ENCODE data around the gene ACTL7A. TPM values are rescaled to one million over a fixed set of nuclear protein-coding genes. Genes with fewer than 3 reads are reported as not detected.
"Not testable (repeated sequence)": the region's sequence is repeated elsewhere in the genome, so short reads cannot be mapped to it uniquely, and the experiment has no call there.

ACTL7A gene
- polyA plus RNA-seq, 5 donors = not detected

DNA sequence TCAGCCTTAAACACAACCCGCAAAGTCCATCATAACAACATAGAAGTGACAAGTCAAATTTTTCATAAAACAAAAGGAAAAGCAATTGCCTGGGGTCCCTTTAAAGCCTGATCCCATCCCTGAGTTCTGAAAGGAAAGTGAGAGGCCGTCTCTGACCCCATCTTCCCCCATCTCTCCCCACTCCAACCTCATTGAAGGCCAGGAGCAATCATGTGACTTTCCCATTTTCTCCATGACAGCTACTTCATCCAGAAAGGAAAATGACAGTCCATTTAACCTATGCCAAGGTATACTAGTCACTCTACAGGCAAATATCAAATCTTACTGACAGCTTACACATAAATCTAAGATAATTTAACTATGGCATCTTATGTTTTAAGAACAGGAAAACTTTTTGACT is 15.5 kb downstream of the ACTL7A start:
- no peak for DNase-seq

DNA sequence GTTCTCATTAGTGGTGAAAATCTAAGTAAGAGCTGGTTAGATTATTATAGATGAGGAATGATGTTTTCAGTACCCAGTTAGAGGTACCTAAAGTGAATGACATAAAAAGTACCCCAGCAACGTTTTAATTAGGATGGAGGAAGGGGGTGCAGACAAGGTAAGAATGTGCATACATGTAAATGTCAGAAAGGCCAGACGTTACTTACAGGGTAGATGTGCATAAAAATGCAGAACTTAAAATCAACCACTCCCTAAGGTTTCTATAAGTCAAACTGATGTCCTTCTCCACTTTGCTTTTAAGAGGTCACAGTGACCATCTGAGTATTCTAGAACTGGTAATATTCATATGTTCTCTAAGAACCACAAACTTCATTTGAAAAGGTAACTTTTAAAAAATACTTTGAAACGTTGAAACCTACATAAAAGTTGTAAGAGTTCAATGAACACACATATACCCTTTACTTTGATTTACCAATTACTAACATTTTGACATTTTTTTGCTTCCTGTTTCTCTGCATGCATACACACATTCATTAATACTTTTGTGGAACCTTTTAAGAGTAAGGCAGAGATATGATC is 18.8 kb downstream of the ACTL7A start:
- no peak for DNase-seq

DNA sequence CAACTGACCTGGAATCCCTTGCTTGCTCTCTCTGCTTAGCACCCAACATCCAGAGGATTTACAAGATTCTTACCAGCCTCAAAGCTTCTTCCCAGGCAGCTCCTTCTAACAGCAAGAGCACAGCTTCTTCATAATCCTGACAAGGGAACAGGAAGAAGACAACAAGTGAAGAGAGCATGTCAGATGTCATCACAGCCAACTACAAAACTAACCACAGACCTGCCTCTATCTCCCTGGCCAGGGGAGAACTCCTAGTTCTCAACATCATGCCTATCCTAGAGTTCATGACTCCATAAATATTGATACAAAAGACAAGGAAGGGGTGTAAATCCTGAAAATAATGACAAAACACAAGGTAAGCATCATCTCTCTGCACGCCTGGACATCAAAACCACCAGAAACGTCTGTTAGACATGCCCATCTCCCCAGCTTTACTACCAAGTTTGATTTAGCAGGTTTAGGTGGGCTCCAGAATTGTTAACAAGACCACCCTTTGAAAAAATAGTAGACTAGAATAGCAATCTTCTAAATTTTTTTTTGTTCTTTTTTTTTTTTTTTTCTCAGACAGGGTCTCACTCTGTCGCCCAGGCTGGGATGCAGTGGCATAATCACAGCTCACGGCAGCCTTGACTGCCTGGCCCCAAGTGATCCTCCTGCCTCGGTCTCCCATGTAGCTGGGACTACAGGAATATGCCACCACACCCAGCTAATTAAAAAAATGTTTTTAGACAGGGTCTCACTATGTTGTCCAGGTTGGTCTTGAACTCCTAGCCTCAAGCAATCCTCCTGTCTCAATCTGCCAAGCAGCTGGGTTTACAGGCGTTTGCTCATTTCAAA is 20.2 kb downstream of the ACTL7A start:
- no peak for DNase-seq

DNA sequence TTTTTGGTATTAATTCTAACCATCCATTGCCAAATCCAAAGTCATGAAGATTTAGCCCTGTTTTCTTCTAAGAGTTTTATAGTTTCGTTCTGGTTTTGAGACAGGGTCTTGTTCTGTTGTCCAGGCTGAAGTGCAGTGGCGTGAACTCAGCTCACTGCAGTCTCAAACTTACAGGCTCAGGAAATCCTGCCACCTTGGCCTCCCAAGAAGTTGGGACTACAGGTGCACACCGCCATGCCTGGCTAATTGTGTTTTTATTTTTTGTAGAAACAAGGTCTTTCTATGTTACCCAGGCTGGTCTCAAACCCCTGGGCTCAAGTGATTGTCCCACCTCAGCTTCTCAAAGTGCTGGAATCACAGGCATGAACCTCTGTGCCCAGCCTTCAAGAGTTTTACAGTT is 21.0 kb downstream of the ACTL7A start:
- no peak for DNase-seq

DNA sequence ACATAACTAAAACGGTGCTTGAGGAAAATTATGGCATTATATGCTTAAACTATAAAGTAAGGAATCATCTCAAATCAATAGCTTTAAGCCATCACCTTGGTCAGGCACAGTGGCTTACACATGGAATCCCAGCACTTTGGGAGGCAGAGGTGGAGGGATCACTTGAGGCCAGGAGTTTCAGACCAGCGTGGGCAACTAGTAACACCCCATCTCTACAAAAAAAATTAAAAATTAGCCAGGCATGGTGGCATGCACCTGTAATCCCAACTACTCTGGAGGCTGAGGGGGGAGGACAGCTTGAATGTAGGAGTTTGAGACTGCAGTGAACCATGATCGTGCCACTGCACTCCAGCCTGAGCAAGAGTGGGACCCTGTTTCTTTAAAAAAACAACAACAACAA is 22.6 kb downstream of the ACTL7A start:
- DNase-seq = no peak

DNA sequence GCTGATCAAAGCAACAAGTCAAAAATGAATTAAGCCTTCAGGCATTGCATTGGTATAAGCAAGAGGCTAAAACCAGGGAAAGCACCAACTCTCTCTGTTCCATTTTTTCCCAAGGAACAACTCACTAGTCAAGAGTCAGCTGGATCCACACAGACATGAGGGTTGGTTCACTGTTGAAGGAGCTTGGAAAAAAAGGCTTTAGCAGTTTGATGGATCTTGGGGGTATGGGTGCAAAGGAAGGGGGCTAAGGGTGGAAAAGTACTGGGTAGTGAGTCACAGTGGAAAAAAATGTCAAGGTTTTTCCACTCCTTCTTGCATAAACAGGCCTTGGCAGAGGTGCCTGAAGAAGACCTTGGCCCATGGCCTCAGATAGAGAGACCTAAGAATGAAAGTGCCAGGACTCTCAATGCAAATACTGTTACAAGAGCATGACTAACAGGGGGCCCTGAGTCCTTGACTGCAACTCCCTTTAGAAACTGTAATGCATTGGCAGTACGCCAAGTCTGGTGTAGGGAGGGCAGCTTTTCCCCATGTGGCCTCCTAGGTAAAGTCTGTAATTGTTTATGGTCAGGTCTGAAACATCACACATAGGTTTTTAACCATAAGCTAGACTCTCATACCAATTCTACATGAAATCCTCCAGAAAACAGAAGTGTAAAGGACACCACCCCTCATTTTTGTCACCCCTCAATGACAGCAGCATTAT is 23.7 kb downstream of the ACTL7A start:
- peak in 1 of 2 donors; percentile 14 for DNase-seq

DNA sequence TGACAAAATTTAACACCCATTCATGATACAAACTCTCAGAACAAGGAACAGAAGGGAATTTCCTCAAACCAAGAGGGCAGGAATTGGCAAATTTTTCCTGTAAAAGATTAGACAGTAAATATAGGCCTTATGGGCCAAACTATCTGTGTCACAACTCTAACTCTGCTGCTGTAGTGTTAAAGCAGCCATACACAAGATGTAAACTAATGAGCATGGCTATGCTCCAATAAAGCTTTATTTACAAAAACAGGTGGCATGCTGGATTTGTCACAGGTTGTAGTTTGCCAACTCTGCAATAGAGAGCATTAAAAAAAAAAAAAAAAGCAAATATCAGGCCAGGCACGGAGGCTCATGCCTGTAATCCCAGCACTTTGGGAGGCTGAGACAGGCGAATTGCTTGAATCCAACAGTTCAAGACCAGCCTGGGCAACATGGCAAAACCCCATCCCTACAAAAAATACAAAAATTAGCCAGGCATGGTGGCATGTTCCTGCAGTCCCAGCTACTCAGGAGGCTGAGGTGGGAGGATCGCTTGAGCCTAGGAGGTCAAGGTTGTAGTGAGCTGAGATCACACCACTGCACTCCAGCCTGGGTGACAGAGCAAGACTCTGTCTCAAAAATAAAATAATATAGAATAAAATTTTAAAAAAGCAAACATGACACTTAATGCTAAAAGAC is 24.7 kb downstream of the ACTL7A start:
- not testable (repeated sequence) for DNase-seq

DNA sequence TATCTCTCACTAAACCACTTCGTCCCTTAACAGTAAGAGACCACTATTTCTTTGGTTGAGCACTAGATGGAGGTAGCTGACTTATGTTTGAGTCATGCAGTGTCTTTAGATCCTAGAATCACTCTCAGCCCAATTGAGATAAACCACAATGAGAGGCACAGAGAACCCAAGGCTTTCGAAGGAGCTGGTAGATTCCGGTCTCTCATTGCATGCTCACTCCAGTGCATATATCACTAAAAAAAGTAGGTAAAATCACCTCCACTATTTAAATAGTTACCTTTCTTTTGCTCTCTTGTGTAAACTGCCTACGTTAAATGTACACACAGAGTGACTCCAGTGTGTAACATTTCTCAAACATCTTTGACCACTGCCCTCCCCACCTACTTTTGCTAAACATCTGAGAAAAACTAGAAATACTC is 27.6 kb downstream of the ACTL7A start:
- DNase-seq = no peak

DNA sequence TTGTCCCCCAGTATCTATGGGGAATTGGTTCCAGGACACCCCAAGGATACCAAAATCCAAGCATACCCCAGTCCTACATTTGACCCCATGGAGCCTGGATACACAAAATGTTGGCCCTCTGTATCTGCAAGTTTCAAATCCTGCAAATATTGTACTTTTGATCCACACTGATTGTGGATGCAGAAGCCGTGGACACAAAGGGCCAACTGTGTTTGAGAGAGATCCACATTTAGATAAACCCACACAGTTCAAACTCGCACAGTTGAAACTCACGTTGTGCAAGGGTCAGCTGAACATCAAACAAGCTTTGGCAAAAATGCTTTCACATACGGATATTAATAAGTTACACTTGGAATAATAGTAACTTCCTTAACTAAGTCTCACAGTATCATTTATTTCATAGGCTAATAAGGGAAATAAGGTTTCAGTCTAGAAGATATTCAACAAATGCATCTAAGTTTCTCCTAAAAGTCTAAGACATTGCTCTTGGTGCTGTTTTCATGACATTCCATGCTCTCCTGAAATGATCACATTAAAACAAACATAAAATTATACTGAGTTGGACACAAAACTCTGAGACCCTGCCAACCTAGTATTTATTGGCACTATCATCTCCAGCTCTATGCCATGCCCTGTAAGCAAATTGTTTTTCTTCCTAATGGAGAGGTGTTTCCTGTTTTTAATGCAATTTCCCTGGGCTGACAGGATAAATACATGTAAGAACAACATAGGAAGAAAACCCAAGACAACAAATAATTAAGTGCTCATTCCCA is 32.3 kb downstream of the ACTL7A start:
- no peak for DNase-seq

DNA sequence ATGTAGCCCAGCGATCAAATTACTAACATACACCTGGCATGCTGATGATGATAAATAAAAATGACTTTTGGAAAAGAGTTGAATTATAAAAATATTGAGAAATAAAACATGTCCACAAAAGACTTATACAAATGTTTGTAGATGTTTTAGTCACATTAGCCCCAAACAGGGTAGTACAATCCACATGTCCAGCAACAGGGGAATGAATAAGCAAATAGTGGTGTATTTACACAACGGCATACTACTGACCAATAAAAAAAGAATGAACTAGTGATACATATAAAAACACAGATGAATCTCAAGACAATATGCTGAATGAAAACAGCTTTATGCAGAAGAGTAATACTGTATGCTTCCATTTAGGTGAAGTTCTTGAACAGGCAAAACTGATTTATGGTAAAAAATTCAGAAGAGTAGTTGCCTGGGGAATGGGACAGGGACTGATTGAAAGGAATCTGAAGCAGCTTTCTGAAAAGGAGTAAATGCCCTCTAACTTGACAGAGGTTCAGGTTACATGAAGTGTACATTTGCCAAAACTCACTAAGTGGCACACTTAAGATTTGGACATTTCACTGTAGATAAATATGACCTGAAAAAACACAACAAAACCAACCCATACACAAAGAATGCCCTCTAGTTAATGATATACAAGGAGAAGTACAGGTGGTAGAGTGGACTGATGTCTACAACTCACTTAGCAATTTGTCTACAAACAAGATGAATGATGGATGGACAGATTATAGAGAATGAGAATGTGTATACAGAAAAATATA is 35.4 kb downstream of the ACTL7A start:
- DNase-seq = no peak

DNA sequence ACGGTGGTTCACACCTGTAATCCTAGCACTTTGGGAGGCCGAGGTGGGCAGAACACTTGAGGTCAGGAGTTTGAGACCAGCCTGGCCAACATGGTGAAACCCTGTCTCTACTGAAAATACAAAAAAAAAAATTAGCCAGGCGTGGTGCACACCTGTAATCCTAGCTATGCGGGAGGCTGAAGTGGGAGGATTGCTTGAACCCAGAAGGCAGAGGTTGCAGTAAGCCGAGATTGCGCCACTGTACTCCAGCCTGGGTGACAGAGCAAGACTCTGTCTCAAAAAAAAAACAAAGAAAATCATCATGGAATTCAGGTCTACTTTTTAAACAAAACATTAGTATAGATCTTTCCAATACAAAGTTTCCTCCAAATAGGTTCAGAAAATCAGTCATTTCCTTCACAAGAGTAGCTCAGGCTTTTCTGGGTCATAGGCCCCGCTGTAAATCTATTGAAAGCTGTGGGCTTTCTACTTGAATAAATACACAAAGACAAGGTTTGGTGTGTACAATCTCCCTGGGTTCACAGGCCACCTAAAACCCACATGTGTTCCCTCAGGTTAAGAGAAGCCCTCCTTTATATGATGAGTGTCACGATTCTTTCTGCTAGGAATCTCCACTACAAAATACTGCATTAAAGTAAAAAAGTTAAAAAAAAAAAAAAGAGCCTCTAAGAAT is 37.1 kb downstream of the ACTL7A start:
- not testable (repeated sequence) for DNase-seq

DNA sequence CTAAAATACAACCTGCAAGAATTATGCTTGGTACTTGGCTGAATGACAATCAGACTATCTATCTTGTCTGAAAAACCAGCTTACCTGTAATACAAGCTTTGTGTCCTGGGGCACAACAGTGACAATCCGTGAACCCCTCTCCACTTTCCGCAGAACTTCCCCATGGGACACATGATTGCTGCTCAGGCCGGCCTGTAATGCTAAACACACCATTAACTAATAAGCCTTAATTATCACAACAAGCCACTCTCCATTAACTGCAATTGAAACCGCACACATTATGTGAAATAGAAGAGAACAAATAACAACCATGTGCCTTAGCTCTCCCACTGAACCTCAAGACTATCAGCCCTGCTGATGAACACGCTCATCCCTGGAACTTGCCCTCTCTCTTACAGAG is 38.1 kb downstream of the ACTL7A start:
- DNase-seq = no peak

DNA sequence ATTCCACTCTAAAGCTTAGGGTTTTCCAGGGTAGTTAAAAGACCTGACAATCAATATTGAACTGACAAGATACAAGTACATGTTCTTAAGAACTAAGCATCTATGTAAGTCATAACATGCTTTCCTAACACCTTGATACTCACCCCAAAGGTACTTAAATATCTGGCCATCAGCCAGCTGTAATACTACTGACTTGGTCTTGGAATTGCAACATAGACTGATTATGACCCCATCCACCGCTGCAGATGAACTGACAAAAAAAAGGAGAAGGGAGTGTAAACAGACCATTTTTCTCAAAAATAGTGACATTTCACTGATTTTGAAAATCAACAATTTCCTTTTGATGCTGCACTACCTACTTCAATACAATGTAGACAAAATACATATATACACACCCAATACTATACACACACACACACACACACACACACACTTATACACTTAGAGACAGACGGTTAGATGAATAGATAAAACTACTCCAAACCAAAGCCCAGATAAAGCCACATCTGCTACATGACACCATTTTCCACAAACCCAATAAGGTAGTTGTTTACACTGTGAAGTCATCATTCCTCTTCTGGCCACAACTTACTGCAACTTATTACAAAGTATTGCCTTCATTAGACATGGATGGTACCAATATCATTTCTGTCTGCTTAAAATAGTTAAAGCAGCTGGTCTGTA is 41.5 kb downstream of the ACTL7A start:
- no peak for DNase-seq

DNA sequence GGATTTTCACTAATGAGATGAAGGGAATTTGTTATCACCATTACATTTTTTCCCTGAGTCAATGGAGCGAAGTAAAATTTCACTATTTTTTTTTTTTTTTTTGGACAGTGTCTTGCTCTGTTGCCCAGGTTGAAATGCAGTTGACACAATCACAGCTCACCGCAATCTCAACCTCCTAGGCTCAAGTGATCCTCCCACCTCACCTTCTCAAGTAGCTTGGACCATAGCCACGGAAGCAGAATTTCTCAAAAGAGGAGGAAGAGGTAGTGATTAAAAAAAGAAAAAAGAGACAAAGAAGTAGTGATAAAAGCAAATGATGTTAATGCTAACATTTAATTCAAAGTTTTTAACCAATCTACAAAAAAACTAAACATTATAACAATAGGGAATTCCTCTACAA is 42.1 kb downstream of the ACTL7A start:
- DNase-seq = no peak

DNA sequence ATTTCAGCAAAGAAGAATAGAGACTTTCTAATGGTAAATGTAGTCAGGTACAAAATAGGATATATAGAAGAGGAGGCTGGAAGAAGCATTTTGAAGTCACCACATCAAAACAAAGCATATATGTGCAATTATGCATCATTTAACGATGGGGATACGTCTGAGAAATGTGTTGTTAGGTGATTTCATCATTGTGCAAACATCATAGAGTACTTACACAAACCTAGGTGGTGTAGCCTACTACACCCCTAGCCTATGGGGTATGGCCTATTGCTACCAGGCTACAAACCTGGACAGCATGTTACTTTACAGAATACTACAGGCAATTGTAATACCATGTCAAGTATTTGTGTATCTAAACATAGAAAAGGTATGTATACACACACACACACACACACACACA is 43.4 kb downstream of the ACTL7A start:
- no peak for DNase-seq

DNA sequence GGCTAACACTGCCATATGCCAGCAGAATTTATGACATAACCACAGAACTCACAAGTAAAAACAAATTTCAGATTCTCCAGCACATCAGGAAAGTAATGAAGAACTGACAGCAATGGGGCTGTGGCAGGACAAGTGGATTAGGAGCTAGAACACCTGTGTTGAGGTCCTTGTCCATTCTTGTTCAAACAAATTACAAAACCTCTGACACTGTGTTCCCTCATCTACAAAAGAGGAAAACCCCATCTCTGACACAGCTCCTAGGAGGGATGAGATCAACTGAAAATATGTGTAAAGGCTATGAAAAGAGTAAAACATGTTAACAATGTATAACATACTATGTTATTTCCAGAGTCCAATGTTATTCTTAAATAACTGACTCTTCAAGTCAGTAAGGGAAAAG is 48.3 kb downstream of the ACTL7A start:
- no peak for DNase-seq

DNA sequence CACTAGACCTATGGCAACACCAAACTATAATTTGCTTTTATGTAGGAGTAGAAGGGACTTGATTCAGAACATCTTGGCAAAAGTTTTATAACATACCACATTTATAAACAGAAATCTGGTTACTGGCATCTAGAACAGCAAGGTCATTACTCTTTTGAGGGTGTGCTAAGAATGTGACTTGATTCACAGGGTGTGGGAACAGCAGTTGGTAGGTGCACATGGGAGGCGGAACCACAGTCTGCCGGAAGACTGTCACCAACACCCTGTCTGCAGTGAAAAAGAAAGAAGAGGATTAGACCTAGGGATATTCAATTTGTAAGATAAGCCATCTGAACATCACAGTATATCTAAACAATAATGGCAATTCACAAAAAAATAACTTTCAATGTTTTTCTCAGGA is 48.8 kb downstream of the ACTL7A start:
- DNase-seq = no peak

DNA sequence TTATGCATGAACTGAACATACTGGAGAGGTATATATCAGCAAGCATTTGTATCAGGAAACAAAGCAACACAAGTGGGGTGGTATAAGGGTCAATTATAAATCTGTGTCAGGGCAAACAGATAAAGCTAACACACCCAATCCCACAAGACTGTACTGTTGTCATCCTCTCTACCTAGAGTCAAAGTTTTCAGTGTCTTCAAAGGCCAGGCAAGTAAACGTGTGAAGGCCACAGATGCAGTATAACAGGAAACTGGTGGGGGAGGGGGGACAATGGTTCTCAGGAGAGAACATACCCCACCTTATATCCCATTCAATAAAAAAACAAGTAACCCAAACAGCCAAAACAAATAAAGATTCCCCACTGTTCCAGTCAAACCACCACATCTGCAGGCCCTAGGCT is 49.8 kb downstream of the ACTL7A start:
- DNase-seq = no peak

All from right lung (tissue), 5 donors.